GM12872 (cell line): ENCODE data around the gene CLIC3.

Experiments
- CTCF ChIP-seq: IDR thresholded peaks from 3 replicates; pipeline ENCODE4 v1.5.1; 2011; ENCODE audit warnings: low read depth, mild to moderate bottlenecking, low read length, moderate library complexity; ENCODE audit not compliant: insufficient read depth

Gene CLIC3

GRCh38 chr9:136968333-136969127 is 27.8 kb downstream of the CLIC3 start:
- TF ChIP-seq CTCF: no peak

DNA sequence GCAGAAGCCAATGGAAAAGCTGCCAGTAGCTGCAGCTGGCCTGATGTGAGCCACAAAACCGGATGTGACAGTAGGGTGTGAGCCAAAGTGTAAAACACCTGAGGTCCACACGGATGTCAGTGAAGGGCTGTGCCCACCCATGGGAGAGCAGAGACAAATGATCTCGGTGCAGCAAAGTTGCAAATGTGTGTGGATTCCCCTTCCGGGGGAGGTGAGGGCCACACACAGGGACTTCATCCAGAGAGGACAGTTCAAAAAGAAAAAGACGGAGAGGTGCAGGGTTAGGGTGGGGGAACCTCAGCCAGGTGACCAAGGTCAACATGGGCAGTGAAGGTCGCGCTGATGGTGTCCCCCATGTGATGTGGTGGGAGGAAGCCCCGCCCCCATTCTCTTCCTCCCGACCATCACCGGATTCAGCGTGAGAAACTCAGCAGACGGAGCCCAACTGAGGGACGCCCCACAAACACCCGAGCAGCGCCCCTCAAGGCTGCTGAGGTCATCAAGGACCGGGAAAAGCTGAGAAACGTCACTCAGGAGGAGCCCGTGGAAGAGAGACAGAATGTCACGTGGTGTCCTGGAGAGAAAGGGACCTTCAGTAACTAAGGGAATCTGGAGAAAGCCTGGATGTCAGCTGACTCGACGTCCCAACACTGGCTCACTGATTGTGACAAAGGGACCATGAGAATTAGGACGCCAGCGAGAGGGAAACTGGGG is 30.4 kb downstream of the CLIC3 start:
- TF ChIP-seq CTCF: no peak

- TF ChIP-seq CTCF: no peak
Measured at GRCh38 chr9:136964833-136965422, 31.4 kb downstream of the CLIC3 start.

- TF ChIP-seq CTCF: no peak
Measured at GRCh38 chr9:136964171-136964689, 32.1 kb downstream of the CLIC3 start.

- no peak for TF ChIP-seq CTCF
Measured at GRCh38 chr9:136963751-136964150, 32.6 kb downstream of the CLIC3 start.

DNA sequence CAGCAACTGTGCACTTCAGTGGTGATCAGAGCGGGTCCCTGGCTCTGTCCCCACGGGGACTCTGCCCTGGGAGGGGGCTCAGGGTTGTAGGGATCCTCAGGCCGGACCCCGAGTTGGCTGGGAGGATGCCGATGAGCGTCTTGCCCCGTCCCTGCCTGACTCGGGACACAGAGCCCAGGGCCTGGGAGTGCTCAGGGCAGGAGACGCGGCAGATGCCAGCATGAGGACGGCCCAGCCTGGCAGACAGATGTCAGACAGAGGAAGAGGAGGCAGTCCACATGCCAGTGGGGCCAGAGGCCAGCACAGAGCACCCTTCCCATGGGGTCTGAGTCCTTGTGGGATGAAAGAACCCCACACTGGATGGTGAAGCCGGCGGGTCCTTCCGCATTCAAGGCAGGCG is 33.0 kb downstream of the CLIC3 start:
- TF ChIP-seq CTCF: no peak

DNA sequence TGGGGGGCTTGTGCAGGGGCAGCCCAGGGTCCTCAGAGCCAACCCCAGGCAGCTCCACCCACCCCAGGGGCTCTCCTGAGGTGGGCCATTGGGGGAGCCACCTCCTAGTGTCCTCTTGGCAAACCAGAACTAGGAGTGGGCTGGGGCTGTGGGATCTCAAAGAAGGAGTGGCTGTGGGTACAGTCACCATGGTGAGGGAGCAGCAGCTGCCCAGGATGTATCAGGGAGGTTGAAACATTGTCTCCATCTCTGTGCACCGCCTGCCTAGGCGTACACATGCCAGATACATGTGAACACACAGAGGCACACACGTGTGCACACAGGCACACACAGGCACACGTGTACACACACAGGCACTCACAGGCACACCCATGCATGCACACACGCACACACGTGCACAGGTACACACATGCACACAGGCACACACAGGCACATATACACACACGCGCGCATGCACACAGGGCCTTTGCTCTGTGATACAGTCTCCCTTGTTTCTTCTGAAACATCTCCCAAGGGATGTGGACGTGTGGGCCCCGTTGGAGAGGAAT is 33.6 kb downstream of the CLIC3 start:
- TF ChIP-seq CTCF: no peak
